ENCODE measurements around the gene ORMDL1. TPM values are rescaled to one million over a fixed set of nuclear protein-coding genes. Genes with fewer than 3 reads are reported as not detected.
"Not testable (repeated sequence)": the region's sequence is repeated elsewhere in the genome, so short reads cannot be mapped to it uniquely, and the experiment has no call there.

ORMDL1 gene
- polyA plus RNA-seq, 1 donor (not counting 4 experiments of a cell fraction or from before 2014, with no cell fraction given) = 86.2 TPM

- no peaks in the 10 kb centered on the region for H3K9me1 ChIP-seq (ENCODE audit: control insufficient read depth, extremely low read depth, insufficient read depth, low read length)
- H3K4me3 ChIP-seq (ENCODE audit: control insufficient read depth in 2 of 3, extremely low read depth in 1 of 3, insufficient read depth in 2 of 3, low read depth in 1 of 3, low read length in 3 of 3) = peak overlapping the region; percentile 53 to 90 (median 84)
- H2AFZ ChIP-seq (ENCODE audit: control insufficient read depth, low read length) = peak overlapping the region; percentile 98
- H3K36me3 ChIP-seq (ENCODE audit: control insufficient read depth in 2 of 2, extremely low read depth in 1 of 2, insufficient read depth in 2 of 2, low read length in 2 of 2) = no peaks in the 10 kb centered on the region
- no peak for DNase-seq (ENCODE audit: low read depth, low spot score)
- H3K9me3 ChIP-seq (ENCODE audit: control insufficient read depth, low read depth, low read length) = no peaks in the 10 kb centered on the region
- no peak for TF ChIP-seq CTCF (optimal IDR thresholded peaks at IDR 0.05 in 1 of 3, IDR thresholded peaks at IDR 0.05 in 1 of 3, conservative IDR thresholded peaks at IDR 0.05 in 1 of 3; ENCODE audit: extremely low read depth in 1 of 3, insufficient read depth in 2 of 3, low read length in 3 of 3)
- no peak for TF ChIP-seq EZH2 (IDR thresholded peaks at IDR 0.05; ENCODE audit: low read length)
- H4K20me1 ChIP-seq (ENCODE audit: control insufficient read depth, extremely low read depth, insufficient read depth, low read length) = no peaks in the 10 kb centered on the region
- H3K9ac ChIP-seq (ENCODE audit: control insufficient read depth, extremely low read depth, insufficient read depth, low read length) = peak overlapping the region; percentile 82
- H3K4me1 ChIP-seq (ENCODE audit: control insufficient read depth, extremely low read depth, insufficient read depth, low read length) = peaks cover 12% of the 10 kb centered on the region
- peak overlapping the region; percentile 86 for H3K4me2 ChIP-seq (ENCODE audit: control insufficient read depth, extremely low read depth, insufficient read depth, low read depth, low read length)
- H3K27ac ChIP-seq (ENCODE audit: control insufficient read depth, insufficient read depth, low read length) = peak overlapping the region; percentile 80
- peaks cover 1% of the 10 kb centered on the region for H3K79me2 ChIP-seq (ENCODE audit: control insufficient read depth, insufficient read depth, low read length)
- dilution Hi-C loops (cut with MboI; ENCODE audit: extremely low pct_ligation_motif_present, low sequenced_read_pairs) = no loop called here
- no peak for FAIRE-seq
- no peaks in the 10 kb centered on the region for H3K27me3 ChIP-seq (ENCODE audit: control insufficient read depth, extremely low read depth, insufficient read depth, low read length)
Observed at GRCh38 chr2:189762229-189762550, 21.9 kb downstream of the ORMDL1 start.

- FAIRE-seq; DNase-seq (ENCODE audit: low read depth, low spot score); H3K36me3 ChIP-seq (ENCODE audit: control insufficient read depth in 2 of 2, extremely low read depth in 1 of 2, insufficient read depth in 2 of 2, low read length in 2 of 2); dilution Hi-C loops (cut with MboI; ENCODE audit: extremely low pct_ligation_motif_present, low sequenced_read_pairs); H3K79me2 ChIP-seq (ENCODE audit: control insufficient read depth, insufficient read depth, low read length); H3K27ac ChIP-seq (ENCODE audit: control insufficient read depth, insufficient read depth, low read length); H3K4me3 ChIP-seq (ENCODE audit: control insufficient read depth in 2 of 3, extremely low read depth in 1 of 3, insufficient read depth in 2 of 3, low read depth in 1 of 3, low read length in 3 of 3); H2AFZ ChIP-seq (ENCODE audit: control insufficient read depth, low read length); H4K20me1 ChIP-seq (ENCODE audit: control insufficient read depth, extremely low read depth, insufficient read depth, low read length); H3K4me2 ChIP-seq (ENCODE audit: control insufficient read depth, extremely low read depth, insufficient read depth, low read depth, low read length); H3K9ac ChIP-seq (ENCODE audit: control insufficient read depth, extremely low read depth, insufficient read depth, low read length); H3K27me3 ChIP-seq (ENCODE audit: control insufficient read depth, extremely low read depth, insufficient read depth, low read length); H3K9me3 ChIP-seq (ENCODE audit: control insufficient read depth, low read depth, low read length); H3K9me1 ChIP-seq (ENCODE audit: control insufficient read depth, extremely low read depth, insufficient read depth, low read length): not testable (repeated sequence)
- H3K4me1 ChIP-seq (ENCODE audit: control insufficient read depth, extremely low read depth, insufficient read depth, low read length) = peaks cover 12% of the 10 kb centered on the region
Observed at GRCh38 chr2:189760154-189760553, 24.0 kb downstream of the ORMDL1 start.

- no peak overlapping the region for H3K9ac ChIP-seq (ENCODE audit: control insufficient read depth, extremely low read depth, insufficient read depth, low read length)
- peaks cover 1% of the 10 kb centered on the region for H3K79me2 ChIP-seq (ENCODE audit: control insufficient read depth, insufficient read depth, low read length)
- TF ChIP-seq EZH2 (IDR thresholded peaks at IDR 0.05; ENCODE audit: low read length) = no peak
- no peak for TF ChIP-seq CTCF (optimal IDR thresholded peaks at IDR 0.05 in 1 of 3, IDR thresholded peaks at IDR 0.05 in 1 of 3, conservative IDR thresholded peaks at IDR 0.05 in 1 of 3; ENCODE audit: extremely low read depth in 1 of 3, insufficient read depth in 2 of 3, low read length in 3 of 3)
- no peaks in the 10 kb centered on the region for H3K9me1 ChIP-seq (ENCODE audit: control insufficient read depth, extremely low read depth, insufficient read depth, low read length)
- FAIRE-seq = no peak
- peaks cover 5% of the 10 kb centered on the region for H3K4me1 ChIP-seq (ENCODE audit: control insufficient read depth, extremely low read depth, insufficient read depth, low read length)
- H3K27ac ChIP-seq (ENCODE audit: control insufficient read depth, insufficient read depth, low read length) = no peak overlapping the region
- H2AFZ ChIP-seq (ENCODE audit: control insufficient read depth, low read length) = no peak overlapping the region
- no peak overlapping the region for H3K4me2 ChIP-seq (ENCODE audit: control insufficient read depth, extremely low read depth, insufficient read depth, low read depth, low read length)
- no peak for DNase-seq (ENCODE audit: low read depth, low spot score)
- H4K20me1 ChIP-seq (ENCODE audit: control insufficient read depth, extremely low read depth, insufficient read depth, low read length) = no peaks in the 10 kb centered on the region
- dilution Hi-C loops (cut with MboI; ENCODE audit: extremely low pct_ligation_motif_present, low sequenced_read_pairs) = no loop called here
- H3K9me3 ChIP-seq (ENCODE audit: control insufficient read depth, low read depth, low read length) = no peaks in the 10 kb centered on the region
- H3K36me3 ChIP-seq (ENCODE audit: control insufficient read depth in 2 of 2, extremely low read depth in 1 of 2, insufficient read depth in 2 of 2, low read length in 2 of 2) = peaks cover 2 to 4% of the 10 kb centered on the region in 2 experiments
- H3K4me3 ChIP-seq (ENCODE audit: control insufficient read depth in 2 of 3, extremely low read depth in 1 of 3, insufficient read depth in 2 of 3, low read depth in 1 of 3, low read length in 3 of 3) = no peak overlapping the region
- H3K27me3 ChIP-seq (ENCODE audit: control insufficient read depth, extremely low read depth, insufficient read depth, low read length) = no peaks in the 10 kb centered on the region
Observed at GRCh38 chr2:189756311-189756952, 27.7 kb downstream of the ORMDL1 start.

All from keratinocyte (primary cell).